Measurements from ENCODE around the gene CCL23. TPM values are rescaled to one million over a fixed set of nuclear protein-coding genes. Genes with fewer than 3 reads are reported as not detected.

Gene CCL23
- total and polyA plus RNA-seq, 4 donors = 1.9 to 24.4 (median 6.3) TPM

- DNase-seq (ENCODE audit: low spot score) = no peak
- no peak for TF ChIP-seq TAF1 (conservative IDR thresholded peaks at IDR 0.05)
- no peak for TF ChIP-seq EGR1 (IDR thresholded peaks at IDR 0.05; ENCODE audit: low read depth in 2 of 2)
- TF ChIP-seq SP1 (IDR thresholded peaks at IDR 0.05) = no peak
- no peak for TF ChIP-seq HNF4G (IDR thresholded peaks at IDR 0.05)
- TF ChIP-seq HNF4A (conservative IDR thresholded peaks at IDR 0.05) = no peak
- no peak for TF ChIP-seq RAD21 (IDR thresholded peaks at IDR 0.05)
- TF ChIP-seq ZBTB33 (IDR thresholded peaks at IDR 0.05) = no peak
- no peak for TF ChIP-seq REST (IDR thresholded peaks at IDR 0.05)
- no peak for TF ChIP-seq YY1 (IDR thresholded peaks at IDR 0.05)
- TF ChIP-seq GABPA (IDR thresholded peaks at IDR 0.05 in 1 of 2, conservative IDR thresholded peaks at IDR 0.05 in 1 of 2) = no peak
- no peak for TF ChIP-seq MAX (IDR thresholded peaks at IDR 0.05)
- no peak for TF ChIP-seq NR2F2 (IDR thresholded peaks at IDR 0.05)
- TF ChIP-seq FOXA1 (IDR thresholded peaks at IDR 0.05) = no peak
- H3K9me3 ChIP-seq (ENCODE audit: control insufficient read depth in 4 of 4, low read length in 3 of 4) = no peaks in the 10 kb centered on the region
- WGBS = 90% methylated on average over 6 of the region's 6 CpGs
- H3K36me3 ChIP-seq (ENCODE audit: control insufficient read depth in 4 of 4, insufficient read depth in 3 of 4, low read depth in 1 of 4, low read length in 3 of 4) = no peaks in the 10 kb centered on the region
- H3K27me3 ChIP-seq (ENCODE audit: control insufficient read depth in 4 of 4, insufficient read depth in 4 of 4, low read length in 3 of 4) = no peaks in the 10 kb centered on the region
- H3K27ac ChIP-seq (ENCODE audit: low read depth in 1 of 2, low read length in 2 of 2) = no peak overlapping the region
- no peak overlapping the region for H3K9ac ChIP-seq (ENCODE audit: low read depth in 1 of 2, low read length in 2 of 2)
- no peak overlapping the region for H3K4me3 ChIP-seq (ENCODE audit: low read depth in 1 of 3, low read length in 3 of 3)
- H3K4me1 ChIP-seq (ENCODE audit: control insufficient read depth in 4 of 4, insufficient read depth in 4 of 4, low read length in 3 of 4) = no peaks in the 10 kb centered on the region
Observed at GRCh38 chr17:35963663-35964062, 54.1 kb downstream of the CCL23 start.

Other genes starting within 250 kb of the CCL23 start
- gene MMP28, start 222.3 kb downstream of the CCL23 start, total RNA-seq = under 1 TPM; 0.59 to 0.75 TPM
- gene MMP28, start 222.3 kb downstream of the CCL23 start, polyA plus RNA-seq = under 1 TPM; 0.14 to 0.30 TPM
- 10 to 100 TPM; 68.9 to 75.0 TPM for gene TAF15, start 208.5 kb downstream of the CCL23 start, total RNA-seq
- 10 to 100 TPM; 13.5 to 66.3 TPM for gene TAF15, start 208.5 kb downstream of the CCL23 start, polyA plus RNA-seq
- under 1 TPM in 1 of 2 donors, not detected in 1; 0.08 TPM for gene HEATR9, start 149.1 kb downstream of the CCL23 start, total RNA-seq
- not detected for gene HEATR9, start 149.1 kb downstream of the CCL23 start, polyA plus RNA-seq
- 1 to 10 TPM; 1.7 to 2.2 TPM for gene CCL5, start 137.6 kb downstream of the CCL23 start, total RNA-seq
- gene CCL5, start 137.6 kb downstream of the CCL23 start, polyA plus RNA-seq = 1 to 10 TPM; 2.9 to 4.7 TPM
- gene RDM1, start 87.2 kb downstream of the CCL23 start, total RNA-seq = 1 to 10 TPM in 1 of 2 donors, not detected in 1; 1.9 TPM
- under 1 TPM; 0.29 to 0.42 TPM for gene RDM1, start 87.2 kb downstream of the CCL23 start, polyA plus RNA-seq
- not detected for gene LYZL6, start 74.3 kb downstream of the CCL23 start, total RNA-seq
- not detected for gene LYZL6, start 74.3 kb downstream of the CCL23 start, polyA plus RNA-seq
- gene CCL16, start 36.5 kb downstream of the CCL23 start, total RNA-seq = 10 to 100 TPM in 1 of 2 donors, under 1 TPM in 1; 0.65 to 22.3 TPM
- gene CCL16, start 36.5 kb downstream of the CCL23 start, polyA plus RNA-seq = 10 to 100 TPM in 1 of 2 donors, 1 to 10 TPM in 1; 8.1 to 21.7 TPM
- gene CCL14, start 31.2 kb downstream of the CCL23 start, total RNA-seq = 10 to 100 TPM in 1 of 2 donors, 1 to 10 TPM in 1; 1.9 to 11.6 TPM
- gene CCL14, start 31.2 kb downstream of the CCL23 start, polyA plus RNA-seq = 100 to 1,000 TPM in 1 of 2 donors, 10 to 100 TPM in 1; 68.7 to 124 TPM
- gene CCL15, start 16.4 kb downstream of the CCL23 start, total RNA-seq = 10 to 100 TPM in 1 of 2 donors, 1 to 10 TPM in 1; 9.2 to 14.1 TPM
- gene CCL15, start 16.4 kb downstream of the CCL23 start, polyA plus RNA-seq = 10 to 100 TPM in 1 of 2 donors, 1 to 10 TPM in 1; 8.8 to 27.8 TPM
- gene CCL18, start 46.3 kb upstream of the CCL23 start, total RNA-seq = under 1 TPM in 1 of 2 donors, not detected in 1; 0.92 TPM
- gene CCL18, start 46.3 kb upstream of the CCL23 start, polyA plus RNA-seq = under 1 TPM; 0.22 to 0.76 TPM
- gene CCL3, start 72.2 kb upstream of the CCL23 start, total RNA-seq = 1 to 10 TPM in 1 of 2 donors, under 1 TPM in 1; 0.92 to 5.6 TPM
- 1 to 10 TPM; 1.6 to 2.1 TPM for gene CCL3, start 72.2 kb upstream of the CCL23 start, polyA plus RNA-seq
- 1 to 10 TPM; 1.7 to 4.6 TPM for gene CCL4, start 85.9 kb upstream of the CCL23 start, total RNA-seq
- 1 to 10 TPM; 2.2 to 3.3 TPM for gene CCL4, start 85.9 kb upstream of the CCL23 start, polyA plus RNA-seq
- gene TBC1D3B, start 158.7 kb upstream of the CCL23 start, total RNA-seq = under 1 TPM; 0.42 to 0.56 TPM
- gene TBC1D3B, start 158.7 kb upstream of the CCL23 start, polyA plus RNA-seq = 1 to 10 TPM in 1 of 2 donors, under 1 TPM in 1; 0.66 to 1.8 TPM
- gene CCL3L1, start 178.8 kb upstream of the CCL23 start, total RNA-seq = under 1 TPM; 0.42 TPM
- under 1 TPM; 0.15 to 0.21 TPM for gene CCL3L1, start 178.8 kb upstream of the CCL23 start, polyA plus RNA-seq
- gene CCL4L2, start 193.1 kb upstream of the CCL23 start, total RNA-seq = 1 to 10 TPM in 1 of 2 donors, under 1 TPM in 1; 0.50 to 2.8 TPM
- gene CCL4L2, start 193.1 kb upstream of the CCL23 start, polyA plus RNA-seq = 1 to 10 TPM in 1 of 2 donors, under 1 TPM in 1; 0.83 to 1.3 TPM
- under 1 TPM in 1 of 2 donors, not detected in 1; 0.17 TPM for gene TBC1D3I, start 246.6 kb upstream of the CCL23 start, total RNA-seq
- gene TBC1D3I, start 246.6 kb upstream of the CCL23 start, polyA plus RNA-seq = under 1 TPM in 1 of 2 donors, not detected in 1; 0.11 TPM